Measurements from ENCODE around the gene MRAP2.
"Not testable (repeated sequence)": the region's sequence is repeated elsewhere in the genome, so short reads cannot be mapped to it uniquely, and the experiment has no call there.

The MRAP2 gene

DNA sequence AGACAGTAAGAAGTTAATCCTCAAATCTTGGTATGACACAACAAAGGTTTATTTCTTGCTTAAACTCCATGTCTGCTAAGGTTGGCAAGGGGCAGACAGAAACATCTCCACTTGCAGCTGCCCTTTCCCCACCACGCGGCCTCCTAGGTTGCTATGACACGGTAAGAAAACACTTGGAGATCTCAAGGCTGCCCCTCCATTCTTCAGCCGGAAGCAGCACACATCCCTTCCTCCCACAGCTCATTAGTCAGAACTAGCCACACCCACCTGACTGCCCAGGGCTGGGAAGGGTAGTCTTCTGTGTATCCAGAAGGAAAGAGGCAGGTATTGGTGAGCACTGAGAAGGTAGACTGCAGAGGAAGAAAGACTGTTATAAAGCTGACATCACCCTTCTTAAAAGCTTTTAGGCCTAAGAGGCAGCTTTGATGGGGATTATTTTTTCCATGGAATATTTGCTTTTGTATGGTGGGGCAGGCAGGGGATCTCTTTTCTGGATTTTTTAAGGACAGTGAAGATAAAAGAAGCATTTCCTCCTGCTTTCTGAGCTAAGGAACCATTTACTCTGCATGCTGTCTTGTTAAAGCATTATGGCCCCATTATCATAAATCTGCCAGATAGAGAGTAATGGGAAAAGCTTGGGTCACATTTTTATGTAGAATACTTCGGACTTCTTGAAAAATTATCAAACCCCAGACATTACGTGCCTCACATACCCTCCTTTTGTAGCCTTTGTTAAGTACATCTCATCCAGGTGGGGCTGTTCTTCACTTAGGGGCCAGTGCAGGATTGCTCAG, 41.6 kb downstream of the MRAP2 start:
- peak; percentile 59 for DNase-seq (ENCODE audit: low read depth, low spot score)

DNA sequence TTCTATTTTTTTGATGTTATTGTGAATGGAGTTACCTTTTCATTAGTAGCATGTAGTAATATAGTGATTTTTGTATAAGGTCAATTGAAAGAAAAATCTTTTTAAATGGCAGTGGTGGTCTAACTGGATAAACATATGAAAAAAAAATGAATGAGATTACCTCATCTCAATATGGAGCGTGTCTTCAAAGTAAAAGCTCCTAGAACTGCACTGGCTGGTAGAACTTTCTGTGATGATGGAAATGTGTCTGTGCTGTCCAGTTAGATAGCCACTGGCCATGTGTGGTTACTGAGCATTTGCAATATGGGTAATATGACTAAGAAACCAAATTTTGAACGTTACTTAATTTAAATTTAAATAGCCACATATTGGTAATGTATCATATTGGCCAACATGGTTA, 44.1 kb downstream of the MRAP2 start:
- no peak for DNase-seq (ENCODE audit: low read depth, low spot score)

DNA sequence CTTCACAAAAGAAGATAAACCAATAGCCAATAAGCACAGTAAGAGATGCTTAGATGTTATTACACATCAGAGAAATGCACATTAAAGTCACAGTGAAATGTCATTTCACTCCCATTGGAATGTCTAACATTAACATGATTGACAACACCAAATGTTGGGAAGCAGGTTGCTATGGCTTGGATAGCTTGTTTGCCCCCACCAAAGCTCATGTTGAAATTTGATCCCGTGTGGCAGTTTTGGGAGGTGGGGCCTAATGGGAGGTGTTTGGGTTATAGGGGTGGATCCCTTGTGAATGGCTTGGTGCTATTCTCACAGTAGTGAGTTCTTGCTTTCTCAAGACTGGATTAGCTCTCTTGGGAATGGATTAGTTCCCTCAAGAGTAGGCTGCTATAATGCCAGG, 44.8 kb downstream of the MRAP2 start:
- no peak for DNase-seq (ENCODE audit: low read depth, low spot score)

DNA sequence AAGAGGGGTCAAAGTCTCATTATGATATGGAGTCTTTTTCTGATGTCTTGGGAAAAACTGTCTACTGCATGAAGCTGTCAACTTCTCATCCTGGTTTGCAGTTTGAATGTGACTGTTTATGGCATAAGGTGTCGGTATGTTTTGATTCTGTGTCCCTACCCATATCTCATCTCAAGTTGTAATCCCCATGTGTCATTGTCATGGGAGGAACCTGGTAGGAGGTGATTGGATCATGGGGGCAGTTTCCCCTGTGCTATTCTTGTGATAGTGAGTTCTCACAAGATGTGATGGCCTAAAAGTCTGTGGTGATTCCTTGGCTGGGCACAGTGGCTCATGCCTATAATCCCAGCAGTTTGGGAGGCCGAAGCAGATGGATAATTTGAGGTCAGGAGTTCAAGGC, 47.6 kb downstream of the MRAP2 start:
- no peak for DNase-seq (ENCODE audit: low read depth, low spot score)

DNA sequence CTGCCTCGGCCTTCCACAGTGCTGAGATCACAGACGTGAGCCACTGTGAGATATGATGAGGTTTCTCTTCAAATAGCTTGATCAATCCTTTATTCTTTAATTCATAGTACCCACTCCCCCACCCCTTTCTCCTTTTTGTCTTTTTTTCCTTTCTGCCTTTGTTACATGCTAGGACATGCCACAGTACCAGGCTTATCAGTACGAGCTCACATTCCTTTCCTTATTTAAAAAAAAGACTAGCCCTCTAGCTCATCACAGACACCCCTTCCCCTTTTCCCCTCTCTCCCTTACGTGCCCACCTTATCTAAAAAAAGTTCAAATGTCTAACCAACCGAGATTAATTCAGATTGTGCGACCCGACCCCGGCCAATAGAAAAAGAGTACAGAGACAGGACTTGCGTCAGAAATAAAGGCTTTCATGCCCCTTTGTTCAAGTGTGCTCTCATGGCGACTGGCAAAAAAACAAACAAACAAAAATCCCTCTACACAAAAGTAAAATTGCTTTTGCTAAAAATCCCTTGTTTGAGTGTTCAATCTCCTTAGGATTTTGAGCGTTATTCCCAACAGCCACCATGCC, 49.2 kb downstream of the MRAP2 start:
- no peak for DNase-seq (ENCODE audit: low read depth, low spot score)

DNA sequence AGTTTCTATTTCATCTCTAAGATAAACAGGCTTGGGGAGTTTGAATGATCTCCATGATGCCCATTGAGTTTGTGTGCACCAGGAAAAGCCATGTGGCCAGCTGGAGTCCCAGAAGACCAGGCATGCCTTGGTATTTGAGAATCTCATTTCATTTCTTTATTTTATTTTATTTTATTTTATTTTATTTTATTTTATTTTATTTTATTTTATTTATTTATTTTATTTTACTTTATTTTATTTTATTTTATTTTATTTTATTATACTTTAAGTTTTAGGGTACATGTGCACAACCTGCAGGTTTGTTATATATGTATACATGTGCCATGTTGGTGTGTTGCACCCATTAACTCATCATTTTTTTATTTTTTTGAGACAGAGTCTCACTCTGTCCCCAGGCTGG, 51.1 kb downstream of the MRAP2 start:
- not testable (repeated sequence) for DNase-seq (ENCODE audit: low read depth, low spot score)

DNA sequence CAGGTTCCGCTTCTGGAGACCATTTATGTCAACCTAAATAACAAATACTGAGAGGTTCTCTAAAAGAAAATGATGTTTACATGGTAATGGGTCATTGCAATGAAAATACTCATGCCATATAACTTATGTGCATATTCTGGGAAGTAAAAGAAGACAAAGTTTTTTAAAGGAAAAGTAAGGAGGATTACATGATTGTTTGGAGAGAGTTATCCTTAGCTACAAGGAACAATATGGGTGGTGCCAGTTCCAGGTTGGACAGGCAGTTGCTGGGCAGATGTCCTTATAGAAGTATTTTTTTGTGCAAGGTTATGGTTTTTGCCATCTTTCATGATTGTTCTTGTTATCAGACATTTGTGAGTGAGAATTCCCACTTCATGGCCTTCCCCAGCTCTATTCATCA, 52.5 kb downstream of the MRAP2 start:
- no peak for DNase-seq (ENCODE audit: low read depth, low spot score)

DNA sequence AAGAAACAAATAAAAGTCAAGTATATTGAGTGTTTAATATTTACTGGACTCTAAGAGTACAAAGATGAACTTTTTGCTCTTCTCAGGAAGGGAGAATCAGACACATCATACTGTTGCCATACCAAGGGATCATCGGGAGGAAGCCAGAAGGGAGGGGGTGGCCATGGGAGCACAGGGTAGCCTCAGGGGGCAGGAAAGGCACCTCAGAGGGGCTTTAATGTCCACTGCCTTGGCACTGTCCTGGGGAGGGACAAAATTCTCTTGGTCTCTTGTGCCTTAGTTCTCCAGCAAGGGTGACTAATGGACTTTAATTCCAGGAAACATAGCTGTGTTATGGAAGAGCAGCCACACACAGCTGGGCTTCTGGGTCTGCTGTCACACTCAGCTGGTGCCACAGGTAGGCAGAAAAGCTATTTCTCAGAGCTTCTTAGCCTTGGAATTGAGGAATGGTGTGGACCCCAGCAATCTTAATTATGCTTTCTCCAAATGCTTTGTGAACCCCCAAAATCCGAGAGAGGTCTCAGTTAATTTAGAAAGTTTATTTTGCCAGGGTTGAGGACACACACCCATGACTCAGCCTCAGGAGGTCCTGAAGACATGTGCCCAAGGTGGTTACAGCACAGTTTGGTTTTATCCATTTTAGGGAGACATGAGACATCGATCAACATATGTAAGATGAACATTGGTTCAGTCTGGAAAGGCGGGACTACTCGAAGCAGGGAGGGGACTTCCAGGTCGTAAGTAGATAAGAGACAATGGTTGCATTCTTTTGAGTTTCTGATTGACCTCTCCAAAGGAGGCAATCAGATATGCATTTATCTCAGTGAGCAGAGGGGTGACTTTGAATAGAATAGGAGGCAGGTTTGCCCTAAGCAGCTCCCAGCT, 53.2 kb downstream of the MRAP2 start:
- no peak for DNase-seq (ENCODE audit: low read depth, low spot score)

DNA sequence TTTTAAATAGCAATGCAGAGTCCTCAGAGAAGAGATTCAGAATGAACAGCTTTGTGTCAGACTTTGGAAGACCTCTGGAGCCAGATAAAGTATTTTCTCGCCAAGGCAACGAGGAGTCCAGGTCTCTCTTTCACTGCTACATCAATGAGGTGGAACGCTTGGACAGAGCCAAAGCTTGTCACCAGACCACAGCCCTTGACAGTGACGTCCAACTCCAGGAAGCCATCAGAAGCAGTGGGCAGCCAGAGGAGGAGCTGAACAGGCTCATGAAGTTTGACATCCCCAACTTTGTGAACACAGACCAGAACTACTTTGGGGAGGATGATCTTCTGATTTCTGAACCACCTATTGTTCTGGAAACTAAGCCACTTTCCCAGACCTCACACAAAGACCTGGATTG, 55.5 kb downstream of the MRAP2 start:
- DNase-seq (ENCODE audit: low read depth, low spot score), result no peak

DNA sequence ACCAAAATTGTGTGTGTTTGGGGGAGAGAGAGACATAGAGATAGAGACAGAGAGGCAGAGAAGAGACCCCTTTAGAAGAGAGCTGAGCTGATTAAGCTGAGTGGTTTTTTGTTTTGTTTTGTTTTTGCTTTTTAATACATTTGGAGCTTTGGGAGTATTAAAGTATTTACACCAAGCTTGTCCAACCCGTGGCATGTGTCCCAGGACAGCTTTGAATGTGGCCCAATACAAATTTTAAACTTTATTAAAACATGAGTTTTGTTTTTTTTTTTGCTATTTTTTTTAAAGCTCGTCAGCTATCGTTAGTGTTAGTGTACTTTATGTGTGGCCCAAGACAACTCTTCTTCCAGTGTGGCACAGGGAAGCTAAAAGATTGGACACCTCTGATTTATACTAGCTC, 56.0 kb downstream of the MRAP2 start:
- DNase-seq (ENCODE audit: low read depth, low spot score), result no peak

DNA sequence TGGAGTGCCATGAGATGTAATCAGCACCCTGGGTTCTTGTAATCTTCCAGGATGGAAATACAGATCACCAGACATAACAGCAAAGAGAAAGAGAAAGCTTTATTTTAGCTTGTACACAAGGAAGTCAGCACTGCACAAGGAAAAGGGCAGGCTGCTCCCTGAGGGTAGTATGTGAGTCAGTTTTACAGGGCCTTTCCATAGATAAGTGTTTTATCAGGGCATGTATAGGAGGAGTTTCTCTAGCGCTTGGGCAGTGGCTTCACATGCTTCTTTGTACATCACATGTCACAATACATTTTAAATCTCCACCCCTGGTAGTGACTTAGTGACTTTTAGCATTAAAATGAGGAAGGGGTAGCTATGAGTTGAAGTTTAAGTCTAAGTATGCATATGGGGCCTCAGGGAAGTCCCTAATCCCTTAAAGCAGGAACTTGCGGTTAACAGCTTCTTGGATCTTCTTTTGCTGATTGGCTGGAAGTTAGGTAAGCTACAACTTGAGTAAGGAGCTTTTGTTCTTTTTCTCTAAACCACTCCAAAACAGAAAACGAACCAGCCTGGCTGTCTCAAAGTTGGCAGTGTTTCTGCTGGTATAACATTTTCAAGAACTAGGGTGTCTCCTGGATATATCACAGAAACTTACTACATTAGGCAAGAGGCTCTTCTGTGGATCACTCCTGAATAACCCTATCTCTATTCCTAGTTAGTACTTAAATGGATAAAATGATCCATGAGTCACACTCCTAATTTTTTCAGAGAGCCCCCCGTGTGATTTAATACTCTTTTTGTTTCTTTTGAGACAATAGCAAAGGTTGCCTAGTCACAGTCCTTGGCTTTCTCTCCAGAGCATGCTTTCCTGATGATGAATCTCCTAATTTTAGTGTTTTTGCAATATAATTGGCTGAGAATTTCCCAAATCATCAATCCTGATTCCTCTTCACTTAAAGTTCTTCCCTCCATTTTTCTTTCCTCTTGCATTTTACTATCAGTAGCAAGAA, 60.2 kb downstream of the MRAP2 start:
- no peak for DNase-seq (ENCODE audit: low read depth, low spot score)

DNA sequence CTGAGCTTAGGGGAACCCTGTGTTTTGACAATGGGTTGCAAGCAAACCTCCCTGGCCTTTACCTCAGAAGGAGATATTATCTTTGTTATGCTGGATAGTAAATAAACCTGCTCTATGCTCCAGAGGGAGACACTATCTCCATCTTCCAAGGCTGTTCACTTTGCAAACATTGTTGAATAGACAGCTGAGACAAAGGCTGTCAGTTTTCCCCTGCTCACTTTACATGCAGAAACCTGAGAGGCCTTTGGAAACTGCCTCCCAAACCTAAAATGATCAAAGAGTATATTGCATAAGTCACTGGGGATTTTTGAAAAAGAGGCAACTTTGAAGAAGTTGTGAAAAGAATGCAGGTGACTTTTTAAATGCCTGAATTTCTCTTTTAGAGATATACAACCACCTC, 61.6 kb downstream of the MRAP2 start:
- no peak for DNase-seq (ENCODE audit: low read depth, low spot score)

DNA sequence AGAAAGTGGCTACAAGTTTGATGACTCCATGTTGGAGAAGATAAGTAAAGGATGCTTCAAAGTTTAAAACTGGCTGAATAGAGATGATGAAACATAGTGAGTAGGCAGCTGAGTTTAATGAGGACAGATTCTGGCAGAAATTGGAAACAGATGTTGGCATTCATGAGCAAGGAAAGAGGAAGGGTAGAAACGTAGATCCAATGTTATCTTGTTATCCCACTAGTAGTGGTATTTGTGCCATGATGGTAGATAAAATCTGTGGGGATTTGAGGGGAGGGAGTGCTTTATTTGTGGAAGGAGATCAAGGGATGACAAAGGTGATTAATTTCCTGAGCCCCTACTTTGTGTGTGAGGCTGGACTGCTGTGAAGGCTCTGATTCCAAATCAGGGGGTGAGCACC, 69.5 kb downstream of the MRAP2 start:
- no peak for DNase-seq (ENCODE audit: low read depth, low spot score)

DNA sequence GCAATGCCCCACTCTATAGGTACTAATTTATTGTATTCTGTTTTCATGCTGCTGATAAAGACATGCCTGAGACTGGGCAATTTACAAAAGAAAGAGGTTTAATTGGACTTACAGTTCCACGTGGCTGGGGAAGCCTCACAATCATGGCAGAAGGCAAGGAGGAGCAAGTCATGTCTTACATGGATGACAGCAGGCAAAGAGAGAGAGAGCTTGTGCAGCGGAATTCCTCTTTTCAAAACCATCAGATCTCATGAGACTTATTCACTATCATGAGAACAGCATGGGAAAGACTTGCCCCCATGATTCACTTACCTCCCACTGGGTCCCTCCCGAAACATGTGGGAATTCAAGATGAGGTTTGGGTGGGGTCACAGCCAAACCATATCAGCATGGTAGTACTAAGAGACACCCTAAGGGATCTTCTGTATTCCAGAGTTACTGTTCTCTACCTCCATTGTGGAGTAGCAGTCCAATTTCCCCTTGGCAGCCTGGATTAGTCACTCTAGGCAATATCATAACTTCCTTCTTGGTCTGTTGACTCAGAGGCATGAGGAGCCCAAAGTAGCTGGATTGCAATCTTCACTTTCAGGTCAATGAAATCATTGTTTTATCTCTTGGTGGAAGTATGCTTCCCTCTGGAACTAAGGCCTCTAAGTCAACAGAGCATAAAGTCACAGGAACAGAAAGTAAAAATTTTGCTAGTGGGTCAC, 71.8 kb downstream of the MRAP2 start:
- not testable (repeated sequence) for DNase-seq (ENCODE audit: low read depth, low spot score)

DNA sequence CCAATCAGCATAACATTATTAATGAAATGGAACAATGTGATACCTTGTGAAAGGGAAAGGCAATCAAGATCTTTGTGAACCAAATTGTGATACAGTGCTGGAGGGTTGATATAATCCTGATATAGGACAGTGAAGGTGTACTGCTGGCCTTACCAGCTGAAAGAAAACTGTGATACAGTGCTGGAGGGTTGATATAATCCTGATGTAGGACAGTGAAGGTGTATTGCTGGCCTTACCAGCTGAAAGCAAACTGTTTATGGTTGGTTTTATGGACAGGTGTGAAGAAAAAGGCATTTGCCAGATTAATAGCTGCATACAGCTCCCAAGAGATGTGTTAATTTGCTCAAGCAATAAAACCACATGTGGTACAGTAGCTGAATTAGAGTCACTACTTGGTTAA, 73.9 kb downstream of the MRAP2 start:
- no peak for DNase-seq (ENCODE audit: low read depth, low spot score)

DNA sequence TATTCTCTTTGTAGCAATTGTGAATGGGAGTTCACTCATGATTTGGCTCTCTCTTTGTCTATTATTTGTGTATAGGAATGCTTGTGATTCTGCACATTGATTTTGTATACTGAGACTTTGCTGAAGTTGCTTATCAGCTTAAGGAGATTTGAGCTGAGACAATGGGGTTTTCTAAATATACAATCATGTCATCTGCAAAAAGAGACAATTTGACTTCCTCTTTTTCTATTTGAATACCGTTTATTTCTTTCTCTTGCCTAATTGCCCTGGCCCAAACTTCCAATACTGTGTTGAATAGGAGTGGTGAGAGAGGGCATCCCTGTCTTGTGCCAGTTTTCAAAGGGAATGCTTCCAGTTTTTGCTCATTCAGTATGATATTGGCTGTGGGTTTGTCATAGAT, 77.8 kb downstream of the MRAP2 start:
- DNase-seq (ENCODE audit: low read depth, low spot score), result not testable (repeated sequence)

DNA sequence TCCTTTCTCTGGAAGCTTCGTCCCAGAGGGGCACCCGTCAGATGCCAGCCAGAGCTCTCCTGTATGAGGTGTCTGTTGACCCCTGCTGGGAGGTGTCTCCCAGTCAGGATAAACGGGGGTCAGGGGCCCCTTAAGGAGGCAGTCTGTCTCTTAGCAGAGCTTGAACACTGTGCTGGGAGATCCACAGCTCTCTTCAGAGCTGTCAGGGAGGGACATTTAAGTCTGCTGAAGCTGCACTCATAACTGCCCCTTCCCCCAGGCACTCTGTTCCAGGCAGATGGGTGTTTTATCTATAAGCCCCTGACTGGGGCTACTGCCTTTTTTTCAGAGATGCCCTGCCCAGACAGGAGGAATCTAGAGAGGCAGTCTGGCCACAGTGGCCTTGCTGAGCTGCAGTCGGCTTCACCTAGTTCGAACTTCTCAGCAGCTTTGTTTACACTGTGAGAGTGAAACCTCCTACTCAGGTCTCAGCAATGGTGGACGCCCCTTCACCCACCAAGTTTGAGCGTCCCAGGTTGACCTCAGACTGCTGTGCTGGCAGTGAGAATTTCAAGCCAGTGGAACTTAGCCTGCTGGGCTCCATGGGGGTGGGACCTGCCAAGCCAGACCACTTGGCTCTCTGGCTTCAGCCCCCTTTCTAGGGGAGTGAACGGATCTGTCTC, 81.5 kb downstream of the MRAP2 start:
- not testable (repeated sequence) for DNase-seq (ENCODE audit: low read depth, low spot score)

DNA sequence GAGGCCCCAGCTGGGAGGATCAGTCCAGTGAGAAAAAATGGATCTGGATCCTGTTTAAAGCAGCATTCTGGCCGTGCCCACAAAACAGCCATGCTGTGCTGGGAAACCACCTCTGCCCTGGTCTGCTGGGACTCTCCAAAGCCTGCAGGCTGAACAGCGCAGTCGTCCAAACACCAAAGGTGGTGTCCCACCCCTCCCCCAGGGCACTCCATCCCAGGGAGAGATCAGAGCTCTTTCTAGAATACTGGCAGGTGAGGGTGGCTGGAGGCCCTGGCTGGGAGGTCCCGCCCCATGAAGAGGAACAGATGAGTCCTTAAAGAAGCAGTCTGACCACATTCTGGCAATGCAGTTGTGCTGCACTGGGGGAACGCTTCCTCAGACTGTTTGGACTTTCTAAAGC, 84.6 kb downstream of the MRAP2 start:
- no peak for DNase-seq (ENCODE audit: low read depth, low spot score)

DNA sequence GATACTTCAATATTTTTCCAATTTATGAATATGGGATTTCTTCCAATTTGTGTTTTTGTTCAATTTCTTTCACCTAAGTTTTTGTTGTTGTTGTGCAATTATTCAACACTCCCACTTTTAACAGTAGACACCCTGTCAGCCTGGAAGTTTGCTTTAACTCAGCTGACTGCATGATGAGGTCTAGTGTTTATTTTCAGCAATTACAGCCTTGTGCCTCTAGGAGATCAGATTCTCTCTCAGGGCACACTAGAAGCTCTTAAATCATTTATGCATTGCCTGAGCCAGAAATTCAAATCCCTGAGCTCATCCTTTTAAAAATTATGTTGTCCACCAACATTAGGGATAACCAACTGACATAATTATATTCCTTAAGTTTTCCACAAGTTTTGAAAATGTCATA, 85.7 kb downstream of the MRAP2 start:
- DNase-seq (ENCODE audit: low read depth, low spot score), result no peak

DNA sequence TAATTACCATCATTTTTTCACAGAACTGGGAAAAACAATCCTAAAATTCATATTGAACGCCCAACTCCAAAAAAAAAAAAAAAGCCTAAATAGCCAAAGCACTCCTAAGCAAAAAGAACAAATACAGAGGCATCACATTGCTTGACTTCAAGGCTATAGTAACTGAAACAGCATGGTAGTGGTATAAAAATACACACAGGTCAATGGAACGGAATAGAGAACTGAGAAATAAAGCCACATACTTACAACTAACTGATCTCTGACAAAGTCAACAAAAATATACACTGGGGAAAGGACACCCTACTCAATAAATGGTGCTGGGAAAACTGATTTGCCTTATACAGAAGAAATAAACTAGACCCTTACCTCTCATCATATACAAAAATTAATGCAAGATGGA, 89.6 kb downstream of the MRAP2 start:
- no peak for DNase-seq (ENCODE audit: low read depth, low spot score)
